ENCODE results near the gene FAM216A.

FAM216A gene

DNA sequence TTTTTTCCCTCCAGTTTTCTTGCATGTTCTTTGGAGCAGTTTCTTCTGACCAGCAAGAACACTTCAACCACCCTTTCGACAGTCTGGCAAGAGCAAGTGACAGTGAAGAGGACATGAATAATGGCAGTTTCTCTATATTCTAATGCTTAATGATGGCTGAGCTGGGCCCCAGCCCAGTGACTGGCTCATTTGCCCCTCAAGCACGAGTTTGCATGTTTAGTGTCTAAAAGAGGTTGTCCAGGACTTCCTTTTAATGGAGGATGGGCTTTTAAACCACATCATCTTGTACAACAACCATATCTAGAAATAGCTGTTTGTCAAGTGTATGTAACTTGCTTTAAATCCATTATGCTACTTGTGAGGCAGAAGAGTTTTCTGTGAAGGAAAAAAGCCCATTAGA lies 61.9 kb downstream of the FAM216A start:
- H3K4me1 ChIP-seq (ENCODE audit: control insufficient read depth, low read length), result peaks cover 53% of the 10 kb centered on the region
- no peaks in the 10 kb centered on the region for H3K9me3 ChIP-seq (ENCODE audit: control insufficient read depth, insufficient read depth, low read length)
- peak overlapping the region; percentile 79 for H3K27ac ChIP-seq (ENCODE audit: low read depth, low read length)
- H3K79me2 ChIP-seq (ENCODE audit: control insufficient read depth, low read length), result peaks cover 11% of the 10 kb centered on the region
- TF ChIP-seq, protein P1, sequence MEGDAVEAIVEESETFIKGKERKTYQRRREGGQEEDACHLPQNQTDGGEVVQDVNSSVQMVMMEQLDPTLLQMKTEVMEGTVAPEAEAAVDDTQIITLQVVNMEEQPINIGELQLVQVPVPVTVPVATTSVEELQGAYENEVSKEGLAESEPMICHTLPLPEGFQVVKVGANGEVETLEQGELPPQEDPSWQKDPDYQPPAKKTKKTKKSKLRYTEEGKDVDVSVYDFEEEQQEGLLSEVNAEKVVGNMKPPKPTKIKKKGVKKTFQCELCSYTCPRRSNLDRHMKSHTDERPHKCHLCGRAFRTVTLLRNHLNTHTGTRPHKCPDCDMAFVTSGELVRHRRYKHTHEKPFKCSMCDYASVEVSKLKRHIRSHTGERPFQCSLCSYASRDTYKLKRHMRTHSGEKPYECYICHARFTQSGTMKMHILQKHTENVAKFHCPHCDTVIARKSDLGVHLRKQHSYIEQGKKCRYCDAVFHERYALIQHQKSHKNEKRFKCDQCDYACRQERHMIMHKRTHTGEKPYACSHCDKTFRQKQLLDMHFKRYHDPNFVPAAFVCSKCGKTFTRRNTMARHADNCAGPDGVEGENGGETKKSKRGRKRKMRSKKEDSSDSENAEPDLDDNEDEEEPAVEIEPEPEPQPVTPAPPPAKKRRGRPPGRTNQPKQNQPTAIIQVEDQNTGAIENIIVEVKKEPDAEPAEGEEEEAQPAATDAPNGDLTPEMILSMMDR (IDR thresholded peaks at IDR 0.05; ENCODE audit: low read depth, low read length, poor library complexity, severe bottlenecking), result no peak
- TF ChIP-seq EZH2phosphoT487 (IDR thresholded peaks at IDR 0.05; ENCODE audit: borderline replicate concordance, low read length), result no peak
- H3F3A ChIP-seq (ENCODE audit: control insufficient read depth, insufficient read depth), result peaks cover 11% of the 10 kb centered on the region; the same call in 1 of the 2 replicates
- H3K9me2 ChIP-seq (replicated peaks; ENCODE audit: control insufficient read depth, low read length), result no peaks in the 10 kb centered on the region
- no peaks in the 10 kb centered on the region for H4K20me1 ChIP-seq (ENCODE audit: control insufficient read depth, insufficient read depth, low read depth, low read length)
- H3K4me3 ChIP-seq (ENCODE audit: low read length), result peak overlapping the region; percentile 31
- H3K27me3 ChIP-seq (ENCODE audit: control insufficient read depth, low read length), result no peaks in the 10 kb centered on the region
- peak overlapping the region; percentile 57 for H3K4me2 ChIP-seq (ENCODE audit: low read length)
- peaks cover 37% of the 10 kb centered on the region for H3K36me3 ChIP-seq (ENCODE audit: control insufficient read depth, low read length)

DNA sequence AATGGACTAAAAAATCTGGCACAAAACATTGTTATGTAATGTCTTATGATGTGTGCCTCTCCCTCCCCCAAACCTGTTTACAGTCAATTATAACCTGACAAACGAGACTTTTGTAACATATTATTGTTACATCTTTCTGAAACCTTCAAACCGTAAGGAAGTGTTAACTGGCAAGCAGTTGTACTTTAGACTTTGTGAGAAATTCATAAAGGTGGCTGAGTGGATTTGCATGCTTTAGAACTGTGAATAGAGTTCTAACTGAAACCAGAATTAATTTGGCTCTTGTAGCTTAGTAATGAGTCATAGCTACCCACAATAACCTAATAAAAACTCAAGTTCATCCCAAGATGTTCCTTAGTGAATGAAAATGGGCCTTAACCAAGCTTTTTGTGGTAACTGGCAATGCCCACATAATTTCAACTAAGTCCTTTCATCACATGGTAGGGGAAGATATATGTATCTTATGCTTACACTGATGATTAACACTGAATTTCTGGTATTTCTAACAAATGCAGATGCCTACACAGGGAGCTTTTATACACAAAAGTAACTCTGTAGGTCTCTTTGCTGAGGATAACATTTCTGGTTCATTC lies 63.2 kb downstream of the FAM216A start:
- TF ChIP-seq, protein P1 (IDR thresholded peaks at IDR 0.05; ENCODE audit: low read depth, low read length, poor library complexity, severe bottlenecking), result no peak
- no peak for TF ChIP-seq EZH2phosphoT487 (IDR thresholded peaks at IDR 0.05; ENCODE audit: borderline replicate concordance, low read length)
- Histone ChIP-seq H3K36me3 (ENCODE audit: control insufficient read depth, low read length) (peaks cover 50% of the 10 kb centered on the region), H4K20me1 (ENCODE audit: control insufficient read depth, insufficient read depth, low read depth, low read length) (no peaks in the 10 kb centered on the region), H3F3A (ENCODE audit: control insufficient read depth, insufficient read depth) (peaks cover 11% of the 10 kb centered on the region; the same call in 1 of the 2 replicates), H3K27me3 (ENCODE audit: control insufficient read depth, low read length) (no peaks in the 10 kb centered on the region), H3K9me2 (replicated peaks; ENCODE audit: control insufficient read depth, low read length) (no peaks in the 10 kb centered on the region), H3K4me2 (ENCODE audit: low read length) (peak overlapping the region; percentile 57), H3K4me3 (ENCODE audit: low read length) (peak overlapping the region; percentile 30), H3K4me1 (ENCODE audit: control insufficient read depth, low read length) (peaks cover 53% of the 10 kb centered on the region), H3K9me3 (ENCODE audit: control insufficient read depth, insufficient read depth, low read length) (no peaks in the 10 kb centered on the region), H3K27ac (ENCODE audit: low read depth, low read length) (peak overlapping the region; percentile 79), H3K79me2 (ENCODE audit: control insufficient read depth, low read length) (peaks cover 19% of the 10 kb centered on the region)

DNA sequence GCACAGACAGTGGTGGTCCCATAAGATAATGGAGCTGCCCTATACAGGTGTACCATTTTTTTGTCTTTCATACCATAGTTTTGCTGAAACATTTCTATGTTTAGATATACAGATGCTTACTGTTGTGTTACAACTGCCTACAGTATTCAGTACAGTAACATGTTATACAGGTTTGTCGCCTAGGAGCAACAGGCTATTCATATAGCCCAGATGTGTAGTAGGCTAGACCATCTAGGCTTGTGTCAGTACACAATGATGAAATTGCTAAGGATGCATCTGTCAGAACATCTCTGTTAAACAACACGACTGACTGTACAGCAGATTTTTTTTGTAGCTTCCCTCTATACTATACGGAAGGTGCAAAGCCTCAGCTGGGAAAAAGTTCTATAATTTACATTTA lies 64.0 kb downstream of the FAM216A start:
- peak overlapping the region; percentile 57 for H3K4me2 ChIP-seq (ENCODE audit: low read length)
- no peaks in the 10 kb centered on the region for H4K20me1 ChIP-seq (ENCODE audit: control insufficient read depth, insufficient read depth, low read depth, low read length)
- peaks cover 58% of the 10 kb centered on the region for H3K36me3 ChIP-seq (ENCODE audit: control insufficient read depth, low read length)

More for the DNA sequence above, 64.0 kb downstream of the FAM216A start:
- Histone ChIP-seq H3K9me3 (ENCODE audit: control insufficient read depth, insufficient read depth, low read length) (no peaks in the 10 kb centered on the region), H3F3A (ENCODE audit: control insufficient read depth, insufficient read depth) (peaks cover 11% of the 10 kb centered on the region; the same call in 1 of the 2 replicates), H3K9me2 (replicated peaks; ENCODE audit: control insufficient read depth, low read length) (no peaks in the 10 kb centered on the region), H3K79me2 (ENCODE audit: control insufficient read depth, low read length) (peaks cover 19% of the 10 kb centered on the region), H3K4me1 (ENCODE audit: control insufficient read depth, low read length) (peaks cover 53% of the 10 kb centered on the region), H3K27me3 (ENCODE audit: control insufficient read depth, low read length) (no peaks in the 10 kb centered on the region), H3K27ac (ENCODE audit: low read depth, low read length) (peak overlapping the region; percentile 79), H3K4me3 (ENCODE audit: low read length) (peak overlapping the region; percentile 30; the same call in 1 of the 2 replicates)
- no peak for TF ChIP-seq EZH2phosphoT487 (IDR thresholded peaks at IDR 0.05; ENCODE audit: borderline replicate concordance, low read length)
- TF ChIP-seq, protein P1 (IDR thresholded peaks at IDR 0.05; ENCODE audit: low read depth, low read length, poor library complexity, severe bottlenecking), result no peak
